K562 (cell line): Measurements from ENCODE around the gene MARS1. TPM values are rescaled to one million over a fixed set of nuclear protein-coding genes. Genes with fewer than 3 reads are reported as not detected.

ENCODE experiments used
- ATAC-seq: fragments of 200-7000 bp; cut with Tn5 transposase; 3 replicates; pipeline ENCODE4 v1.9.1; 2020; ENCODE audit warnings: moderate library complexity
- BruUV-seq: library from RNA; stranded (reverse); fragments of 400-500 nt; replicated peaks from 2 replicates; lab custom pipeline; 2021; lab: Mats Ljungman, UMichigan
- CTCF ChIA-PET: fragments of 300-600 bp; formaldehyde crosslinking; extraction: SDS; loops from one replicate; lab custom pipeline; 2021; ENCODE audit warnings: low intra/inter-chr PET ratio; lab: Yijun Ruan, JAX
- POLR2A ChIA-PET: fragments of 300-600, 350-650 bp; sonication (Branson Sonifier 250); formaldehyde crosslinking; extraction: SDS; loops from one replicate; lab custom pipeline; 2021; ENCODE audit warnings: antibody characterized with exemption, inconsistent platforms; lab: Yijun Ruan, JAX
- DNase-seq, 4 experiments: peaks; one replicate each; pipeline versions ENCODE4 v3.0.0 to v3.0.0-alpha.2; 2011 to 2018; ENCODE audit warnings: low spot score in 3 of 4, mixed read lengths in 3 of 4; ENCODE audit errors: extremely low read depth in 1 of 4
- FAIRE-seq: peaks from 2 replicates; lab custom pipeline; 2011; peaks lifted over from hg19 to GRCh38; lab: Jason Lieb, UNC
- H2AFZ ChIP-seq: 2 replicates; pipeline ENCODE4 v1.6.0; 2011; ENCODE audit warnings: low read depth, low read length, control low read depth, inconsistent platforms
- H3K27ac ChIP-seq: fragments of 200-600 bp; 3 replicates; pipeline ENCODE4 v1.8.0; 2011; ENCODE audit warnings: low read depth, mild to moderate bottlenecking, control low read depth, inconsistent platforms, low read length, moderate library complexity, mixed read lengths; ENCODE audit errors: extremely low read depth
- H3K27me3 ChIP-seq, 2 experiments: fragments of 300-600 bp in 1 of 2; 2 replicates in 1 of 2; 3 replicates in 1 of 2; pipeline versions ENCODE4 v1.6.0 to v1.8.0; 2011; ENCODE audit warnings: inconsistent platforms in 2 of 2, low read length in 2 of 2, mild to moderate bottlenecking in 1 of 2, mixed read lengths in 1 of 2, moderate library complexity in 1 of 2; ENCODE audit not compliant: control insufficient read depth in 2 of 2, insufficient read depth in 2 of 2
- H3K36me3 ChIP-seq: fragments of 300-600 bp; 3 replicates; pipeline ENCODE4 v1.8.0; 2011; ENCODE audit warnings: mild to moderate bottlenecking, low read length, inconsistent platforms; ENCODE audit not compliant: control insufficient read depth, insufficient read depth
- H3K4me1 ChIP-seq, 2 experiments: fragments of 200-600 bp in 1 of 2; replicated peaks in 1 of 2; 2 replicates in 1 of 2; 3 replicates in 1 of 2; pipeline versions ENCODE4 v1.5.1 to v1.8.0; 2011; ENCODE audit warnings: inconsistent platforms in 2 of 2, low read length in 2 of 2, mild to moderate bottlenecking in 1 of 2, mixed read lengths in 1 of 2, moderate library complexity in 1 of 2; ENCODE audit not compliant: control insufficient read depth in 2 of 2, insufficient read depth in 2 of 2
- H3K4me2 ChIP-seq: 2 replicates; pipeline ENCODE4 v1.6.1; 2011; ENCODE audit warnings: low read length, control low read depth, inconsistent platforms, mixed read lengths; ENCODE audit not compliant: insufficient read depth
- H3K4me3 ChIP-seq: fragments of 200-600 bp; sonication (generic), shearing (Covaris generic); 2 replicates; pipeline ENCODE4 v1.5.1; 2016; ENCODE audit warnings: control low read depth, inconsistent platforms
- H3K79me2 ChIP-seq: fragments of 200-600 bp; 3 replicates; pipeline ENCODE4 v1.8.0; 2011; ENCODE audit warnings: low read length, inconsistent platforms; ENCODE audit not compliant: control insufficient read depth, insufficient read depth
- H3K9ac ChIP-seq, 2 experiments: 2 replicates each; pipeline versions ENCODE4 v1.6.0 to v1.6.1; 2011; ENCODE audit warnings: low read depth in 2 of 2, low read length in 2 of 2, control low read depth in 1 of 2, inconsistent platforms in 1 of 2, mild to moderate bottlenecking in 1 of 2, mixed read lengths in 1 of 2; ENCODE audit not compliant: insufficient read depth in 1 of 2
- H3K9me1 ChIP-seq: one replicate; pipeline ENCODE4 v1.6.0; 2011; ENCODE audit warnings: inconsistent platforms, mild to moderate bottlenecking, low read length, moderate library complexity; ENCODE audit not compliant: control insufficient read depth, insufficient read depth
- H3K9me3 ChIP-seq: replicated peaks from 2 replicates; pipeline ENCODE4 v1.5.1; 2011; ENCODE audit warnings: low read depth, low read length, inconsistent platforms; ENCODE audit not compliant: control insufficient read depth, insufficient read depth
- H4K20me1 ChIP-seq: replicated peaks from 2 replicates; pipeline ENCODE4 v1.6.1; 2011; ENCODE audit warnings: low read length, inconsistent platforms, mixed read lengths; ENCODE audit not compliant: control insufficient read depth, insufficient read depth
- E2F5 ChIP-seq: sonication (generic); formaldehyde crosslinking; IDR thresholded peaks from 2 replicates; pipeline ENCODE4 v1.8.0; 2022; ENCODE audit warnings: mild to moderate bottlenecking, missing genetic modification reagents
- ELF4 ChIP-seq: fragments of 450-650 bp; formaldehyde crosslinking; IDR thresholded peaks from 2 replicates; pipeline ENCODE4 v1.4.0; 2022; ENCODE audit warnings: missing genetic modification characterization
- FOXK2 ChIP-seq, 2 experiments: fragments of 450-650 bp; IDR thresholded peaks in 1 of 2; conservative IDR thresholded peaks in 1 of 2; 2 replicates each; pipeline ENCODE4 v1.6.1; 2016; ENCODE audit warnings: low read depth in 2 of 2, mild to moderate bottlenecking in 1 of 2
- GABPB1 ChIP-seq: sonication (generic); formaldehyde crosslinking; IDR thresholded peaks from 2 replicates; pipeline ENCODE4 v1.8.0; 2022; ENCODE audit warnings: mild to moderate bottlenecking, missing genetic modification reagents
- HBP1 ChIP-seq: fragments of 450-650 bp; formaldehyde crosslinking; IDR thresholded peaks from 2 replicates; pipeline ENCODE4 v1.4.0; 2022; ENCODE audit warnings: missing genetic modification characterization
- HSF4 ChIP-seq: fragments of 250-450 bp; sonication (Bioruptor Pico); IDR thresholded peaks from 2 replicates; pipeline ENCODE4 v2.1.2; 2022; ENCODE audit warnings: mild to moderate bottlenecking, moderate library complexity, borderline replicate concordance
- KHSRP ChIP-seq: fragments of 450-650 bp; IDR thresholded peaks from 2 replicates; pipeline ENCODE4 v1.6.1; 2017
- POLR2AphosphoS2 ChIP-seq: IDR thresholded peaks from 2 replicates; pipeline ENCODE4 v1.6.1; 2012; ENCODE audit warnings: low read length, improper control_type of control experiment
- RAD51 ChIP-seq: fragments of 450-650 bp; IDR thresholded peaks from 2 replicates; pipeline ENCODE4 v1.7.1; 2016; ENCODE audit warnings: low read depth, mild to moderate bottlenecking, borderline replicate concordance
- RBM14 ChIP-seq: fragments of 200-400 bp; formaldehyde crosslinking; IDR thresholded peaks from 2 replicates; pipeline ENCODE4 v1.6.1; 2018; ENCODE audit warnings: low read depth, mild to moderate bottlenecking, low read length, moderate library complexity, borderline replicate concordance; ENCODE audit not compliant: insufficient read depth
- TBL1XR1 ChIP-seq, 2 experiments: IDR thresholded peaks; 2 replicates each; pipeline ENCODE4 v1.6.1; 2012; ENCODE audit warnings: improper control_type of control experiment in 2 of 2, low read length in 2 of 2, mild to moderate bottlenecking in 1 of 2
- ZFP91 ChIP-seq: sonication (generic); formaldehyde crosslinking; IDR thresholded peaks from 2 replicates; pipeline ENCODE4 v1.8.0; 2022; ENCODE audit warnings: mild to moderate bottlenecking, missing genetic modification reagents
- ZNF133 ChIP-seq: fragments of 250-450 bp; sonication (Bioruptor Pico); IDR thresholded peaks from 2 replicates; pipeline ENCODE4 v1.4.0; 2020; ENCODE audit warnings: mild to moderate bottlenecking
- ZNF639 ChIP-seq, 2 experiments: fragments of 200-800 bp in 1 of 2; sonication (Bioruptor generic) in 1 of 2; sonication (generic) in 1 of 2; formaldehyde crosslinking in 1 of 2; IDR thresholded peaks in 1 of 2; conservative IDR thresholded peaks in 1 of 2; 2 replicates each; pipeline versions ENCODE4 v1.5.0 to v1.6.1; 2016 to 2020; ENCODE audit warnings: missing compliant biosample characterization in 1 of 2, missing genetic modification characterization in 1 of 2, missing genetic modification reagents in 1 of 2
- WGBS: fragments of 100-300 bp; shearing (Covaris generic); methylation state at CpG from one replicate; pipeline ENCODE4 v1.1.6; 2016; ENCODE audit warnings: low coverage, mixed read lengths; ENCODE audit not compliant: insufficient coverage; ENCODE audit errors: missing lambda C conversion rate; 5-methylcytosine and 5-hydroxymethylcytosine counted together
- in situ Hi-C: fragments of 300-500 bp; cut with MboI; formaldehyde crosslinking; loops from 4 replicates; pipeline ENCODE4 v1.15.0; 2018; ENCODE audit warnings: inconsistent platforms, mixed read lengths
- intact Hi-C: fragments of 100-400 bp; cut with micrococcal nuclease; formaldehyde crosslinking; loops from 2 replicates; pipeline ENCODE4 v1.14.2; 2022
- polyA plus RNA-seq, 8 experiments: library from polyadenylated mRNA; depleted of rRNA in 4 of 8; stranded (reverse) in 5 of 8; unstranded in 3 of 8; fragments of >200 nt; fragmentation: Nextera tagmentation in 2 of 8; fragmentation: Illumina TruSeq in 1 of 8; extraction: Ambion mirVana in 2 of 8; extraction: Trizol in 1 of 8; gene quantifications; 2 replicates each; pipeline versions ENCODE4 v1.2.1 to v1.2.3, GENCODE V29; 2011 to 2014; ENCODE audit warnings: inconsistent platforms in 1 of 8, missing spikeins in 1 of 8
- total RNA-seq, 7 experiments: library from RNA; depleted of rRNA in 6 of 7; stranded (reverse); fragments of >200 nt in 6 of 7; fragmentation: Illumina TruSeq in 2 of 7; extraction: Trizol in 2 of 7; gene quantifications; 2 replicates each; pipeline versions ENCODE4 v1.2.1 to v1.2.3, GENCODE V29; 2011 to 2021; ENCODE audit warnings: low replicate concordance in 1 of 7

MARS1 gene
- total and polyA plus RNA-seq, 9 of the 15 experiments (the other 6 are each of a cell fraction or from before 2014, with no cell fraction given), result 117 to 382 (median 220) TPM

GRCh38 chr12:57522887-57523705 is 35.2 kb downstream of the MARS1 start:
- ATAC-seq, result peak; percentile 1
- POLR2A ChIA-PET, result interaction anchor here (1.7 to 10.8 kb wide), 4 partner anchors 8 to 52 kb away, joined by 5 to 225 read pairs (median 16); partner anchors contain the start of gene DCTN2
- H3K79me2 ChIP-seq, result peaks cover 49% of the 10 kb centered on the region
- H3K4me3 ChIP-seq, result peak overlapping the region; percentile 77
- peaks cover 22% of the 10 kb centered on the region for H4K20me1 ChIP-seq
- H3K27ac ChIP-seq, result peak overlapping the region; percentile 96
- H3K9ac ChIP-seq, result peak overlapping the region; percentile 94
- FAIRE-seq, result no peak
- H3K9me1 ChIP-seq, result no peaks in the 10 kb centered on the region
- DNase-seq, result peak in 3 of 4 experiments; percentile 84 to 92 (median 92)
- in situ Hi-C loops (no loop called here), intact Hi-C loops (loop anchor here (1.0 to 5.0 kb wide), 5 partner anchors 24 to 214 kb away; partner anchors contain the start of genes AGAP2, DCTN2 and MARS1)
- peak overlapping the region; percentile 54 for H2AFZ ChIP-seq
- CTCF ChIA-PET, result interaction anchor here (0.7 kb wide), 1 partner anchor 12 kb away, joined by 3 read pairs; no protein-coding TSS in a partner anchor
- WGBS, result 2% methylated on average over 6 of the region's 38 CpGs
- no peaks in the 10 kb centered on the region for H3K27me3 ChIP-seq
- BruUV-seq, result TSS peak; percentile 42
- H3K9me3 ChIP-seq, result no peaks in the 10 kb centered on the region
- peak overlapping the region; percentile 91 for H3K4me2 ChIP-seq
- H3K4me1 ChIP-seq, result peaks cover 34 to 47% of the 10 kb centered on the region in 2 experiments
- H3K36me3 ChIP-seq, result peaks cover 60% of the 10 kb centered on the region
- no peak for TF ChIP-seq KHSRP
- TF ChIP-seq HSF4 (CRISPR knock-in tag), result no peak
- TF ChIP-seq FOXK2 (conservative IDR thresholded peaks at IDR 0.05 in 1 of 2, IDR thresholded peaks at IDR 0.05 in 1 of 2; ENCODE audit: low read depth in 2 of 2), result 0 out of 4 replicates have a peak, but pooled peaks of 1 of the 2 experiments have one; percentile 16
- 0 out of 2 replicates have a peak, but pooled peaks have one; percentile 37 for TF ChIP-seq E2F5 (CRISPR knock-in tag)
- TF ChIP-seq POLR2AphosphoS2, result peak; percentile 66; the same call in 1 of the 2 replicates
- TF ChIP-seq RBM14, result no peak
- no peak for TF ChIP-seq GABPB1 (CRISPR knock-in tag)
- 0 out of 2 replicates have a peak, but pooled peaks have one; percentile 42 for TF ChIP-seq HBP1
- no peak for TF ChIP-seq TBL1XR1 (IDR thresholded peaks at IDR 0.05; ENCODE audit: low read length in 2 of 2)
- peak in 1 of 2 experiments; percentile 95; a peak in 2 of 4 replicates for TF ChIP-seq ZNF639 (CRISPR knock-in tag; conservative IDR thresholded peaks at IDR 0.05 in 1 of 2, IDR thresholded peaks at IDR 0.05 in 1 of 2)
- TF ChIP-seq ZNF133, result no peak
- no peak for TF ChIP-seq ZFP91
- no peak for TF ChIP-seq RAD51
- no peak for TF ChIP-seq ELF4
